ENCODE measurements around the gene JAM3.

- TF ChIP-seq POLR2A (IDR thresholded peaks at IDR 0.05; ENCODE audit: low read depth) (no peak), POLR2AphosphoS5 (IDR thresholded peaks at IDR 0.05) (no peak), CTCF (IDR thresholded peaks at IDR 0.05) (no peak)
These were observed 76.8 kb downstream of the JAM3 start for GRCh38 chr11:134145715-134146114.

Data from esophagus muscularis mucosa (tissue), 3 donors.